H1 (cell line): Measurements from ENCODE around the gene IL2RA. TPM values are rescaled to one million over a fixed set of nuclear protein-coding genes. Genes with fewer than 3 reads are reported as not detected.

ENCODE experiments used
- CTCF ChIA-PET: fragments of 300-600 bp; sonication (Branson Sonifier 250); formaldehyde crosslinking; loops from one replicate; lab custom pipeline; 2021; ENCODE audit not compliant: partially characterized antibody; lab: Charles Lee
- POLR2A ChIA-PET: fragments of 300-600 bp; sonication (Branson Sonifier 250); formaldehyde crosslinking; loops from one replicate; lab custom pipeline; 2021; ENCODE audit warnings: inconsistent platforms; ENCODE audit not compliant: partially characterized antibody; lab: Charles Lee
- DNase-seq, 2 experiments: peaks; one replicate each; pipeline versions ENCODE4 v3.0.0 to v3.0.0-alpha.2; 2010 to 2022; ENCODE audit warnings: low spot score in 2 of 2, low read depth in 1 of 2, mixed read lengths in 1 of 2
- FAIRE-seq: peaks from 2 replicates; lab custom pipeline; 2011; peaks lifted over from hg19 to GRCh38; lab: Jason Lieb, UNC
- H2AFZ ChIP-seq: 2 replicates; pipeline ENCODE4 v1.8.1; 2012; ENCODE audit warnings: low read length, inconsistent platforms
- H2AK5ac ChIP-seq: 2 replicates; pipeline ENCODE4 v1.6.1; 2013; ENCODE audit warnings: low read depth, low read length
- H2BK120ac ChIP-seq: replicated peaks from 2 replicates; pipeline ENCODE3; 2013; ENCODE audit warnings: low read depth, low read length, inconsistent platforms
- H2BK12ac ChIP-seq: 2 replicates; pipeline ENCODE4 v1.6.1; 2013; ENCODE audit warnings: low read depth, low read length
- H2BK15ac ChIP-seq: 2 replicates; pipeline ENCODE4 v1.6.1; 2013; ENCODE audit warnings: low read length
- H2BK20ac ChIP-seq: 2 replicates; pipeline ENCODE4 v1.6.1; 2013; ENCODE audit warnings: low read length
- H2BK5ac ChIP-seq: 2 replicates; pipeline ENCODE4 v1.6.1; 2013; ENCODE audit warnings: low read depth, low read length
- H3K14ac ChIP-seq: 2 replicates; pipeline ENCODE4 v1.6.1; 2013; ENCODE audit warnings: inconsistent platforms; ENCODE audit not compliant: insufficient read length
- H3K18ac ChIP-seq: 2 replicates; pipeline ENCODE4 v1.6.1; 2013; ENCODE audit warnings: low read length; ENCODE audit errors: extremely low read depth
- H3K23ac ChIP-seq: 2 replicates; pipeline ENCODE4 v1.6.1; 2013; ENCODE audit warnings: inconsistent platforms; ENCODE audit not compliant: insufficient read length
- H3K23me2 ChIP-seq: 2 replicates; pipeline ENCODE4 v1.6.1; 2013; ENCODE audit warnings: low read depth, low read length
- H3K27ac ChIP-seq: 2 replicates; pipeline ENCODE4 v1.6.1; 2011; ENCODE audit warnings: low read depth, low read length, inconsistent platforms
- H3K27me3 ChIP-seq, 4 experiments: replicated peaks in 1 of 4; 1 replicate in 1 of 4; 2 replicates in 3 of 4; pipeline versions ENCODE4 v1.6.1 to v1.8.1; 2011 to 2013; ENCODE audit warnings: low read length in 3 of 4, mild to moderate bottlenecking in 3 of 4, inconsistent platforms in 2 of 4, mixed read lengths in 2 of 4, moderate library complexity in 1 of 4; ENCODE audit not compliant: control insufficient read depth in 3 of 4, insufficient read depth in 3 of 4; ENCODE audit errors: extremely low read depth in 1 of 4
- H3K36me3 ChIP-seq, 4 experiments: 2 replicates each; pipeline versions ENCODE4 v1.6.1 to v1.8.1; 2011 to 2013; ENCODE audit warnings: mild to moderate bottlenecking in 4 of 4, low read length in 3 of 4, moderate library complexity in 2 of 4, control low read depth in 1 of 4, inconsistent platforms in 1 of 4; ENCODE audit not compliant: insufficient read depth in 4 of 4, control insufficient read depth in 2 of 4
- H3K4ac ChIP-seq: replicated peaks from 2 replicates; pipeline ENCODE3; 2013; ENCODE audit warnings: low read length, low read depth, mixed read lengths, inconsistent platforms; ENCODE audit not compliant: insufficient read length
- H3K4me1 ChIP-seq, 4 experiments: replicated peaks in 1 of 4; 1 replicate in 1 of 4; 2 replicates in 3 of 4; pipeline versions ENCODE4 v1.6.1 to v1.8.1; 2011 to 2013; ENCODE audit warnings: low read length in 3 of 4, inconsistent platforms in 2 of 4, mixed read lengths in 1 of 4; ENCODE audit not compliant: insufficient read depth in 4 of 4, control insufficient read depth in 3 of 4
- H3K4me2 ChIP-seq, 2 experiments: 2 replicates each; pipeline versions ENCODE4 v1.6.1 to v1.8.1; 2011 to 2013; ENCODE audit warnings: low read depth in 2 of 2, low read length in 2 of 2, control low read depth in 1 of 2, inconsistent platforms in 1 of 2, mild to moderate bottlenecking in 1 of 2; ENCODE audit not compliant: insufficient read depth in 1 of 2
- H3K4me3 ChIP-seq, 4 experiments: fragments of 200-600, 300-600 bp in 1 of 4; sonication (generic), shearing (Covaris generic), sonication (Bioruptor Twin) in 1 of 4; 2 replicates each; pipeline versions ENCODE4 v1.5.1 to v1.8.1; 2011 to 2016; ENCODE audit warnings: low read length in 4 of 4, low read depth in 3 of 4, control low read depth in 2 of 4, inconsistent platforms in 2 of 4, mild to moderate bottlenecking in 2 of 4, mixed read lengths in 1 of 4, moderate library complexity in 1 of 4; ENCODE audit not compliant: insufficient read depth in 2 of 4; ENCODE audit errors: extremely low read depth in 1 of 4
- H3K56ac ChIP-seq: replicated peaks from 2 replicates; pipeline ENCODE3; 2013; ENCODE audit warnings: low read depth, mild to moderate bottlenecking, mixed read lengths, low read length, inconsistent platforms; ENCODE audit not compliant: insufficient read length
- H3K79me1 ChIP-seq: 2 replicates; pipeline ENCODE4 v1.6.1; 2013; ENCODE audit warnings: low read depth, low read length, control low read depth
- H3K79me2 ChIP-seq, 2 experiments: 2 replicates each; pipeline versions ENCODE4 v1.6.1 to v1.8.1; 2012 to 2013; ENCODE audit warnings: low read length in 2 of 2, mild to moderate bottlenecking in 2 of 2, inconsistent platforms in 1 of 2; ENCODE audit not compliant: insufficient read depth in 2 of 2, control insufficient read depth in 1 of 2
- H3K9ac ChIP-seq, 4 experiments: replicated peaks in 1 of 4; 1 replicate in 1 of 4; 2 replicates in 3 of 4; pipeline versions ENCODE4 v1.6.1 to v1.8.1; 2011 to 2013; ENCODE audit warnings: low read depth in 3 of 4, low read length in 3 of 4, control low read depth in 2 of 4, mild to moderate bottlenecking in 2 of 4, moderate library complexity in 2 of 4, inconsistent platforms in 1 of 4; ENCODE audit errors: extremely low read depth in 1 of 4
- H3K9me3 ChIP-seq, 2 experiments: 2 replicates each; pipeline versions ENCODE4 v1.6.1 to v1.8.1; 2012 to 2013; ENCODE audit warnings: mild to moderate bottlenecking in 2 of 2, moderate library complexity in 2 of 2, control low read depth in 1 of 2, inconsistent platforms in 1 of 2, low read depth in 1 of 2, low read length in 1 of 2, mixed read lengths in 1 of 2; ENCODE audit not compliant: insufficient read depth in 2 of 2
- H4K20me1 ChIP-seq, 2 experiments: replicated peaks in 1 of 2; 2 replicates each; pipeline versions ENCODE3 to v1.8.1; 2011 to 2013; ENCODE audit warnings: inconsistent platforms in 2 of 2, low read length in 2 of 2, mild to moderate bottlenecking in 1 of 2; ENCODE audit not compliant: insufficient read depth in 2 of 2, control insufficient read depth in 1 of 2
- H4K5ac ChIP-seq: 2 replicates; pipeline ENCODE4 v1.6.1; 2013; ENCODE audit warnings: low read length, low read depth, mixed read lengths, inconsistent platforms; ENCODE audit not compliant: insufficient read length
- H4K8ac ChIP-seq: 2 replicates; pipeline ENCODE4 v1.8.0; 2013; ENCODE audit warnings: mild to moderate bottlenecking, moderate library complexity, low read length, inconsistent platforms; ENCODE audit not compliant: insufficient read depth; ENCODE audit errors: extremely low read depth
- H4K91ac ChIP-seq: replicated peaks from 2 replicates; pipeline ENCODE3; 2013; ENCODE audit warnings: low read length, mixed read lengths, inconsistent platforms; ENCODE audit not compliant: insufficient read length
- BACH1 ChIP-seq: IDR thresholded peaks from 2 replicates; pipeline ENCODE4 v1.6.1; 2012; ENCODE audit warnings: low read length, improper control_type of control experiment
- BCL11A ChIP-seq, 2 experiments: IDR thresholded peaks; one replicate each; pipeline ENCODE4 v1.6.1; 2011; ENCODE audit warnings: low read depth in 2 of 2, low read length in 2 of 2, mild to moderate bottlenecking in 2 of 2
- CBX5 ChIP-seq: fragments of 300-800, 300-1000 bp; sonication (generic); IDR thresholded peaks from 2 replicates; pipeline ENCODE4 v1.7.1; 2016; ENCODE audit warnings: antibody characterized with exemption, low read length, low read depth
- CTBP2 ChIP-seq: IDR thresholded peaks from 2 replicates; pipeline ENCODE4 v1.7.0; 2011; ENCODE audit warnings: borderline replicate concordance, mild to moderate bottlenecking, moderate library complexity, mixed read lengths, low read length; ENCODE audit not compliant: insufficient read depth, insufficient read length
- EGR1 ChIP-seq: IDR thresholded peaks from 2 replicates; pipeline ENCODE4 v1.6.1; 2011; ENCODE audit warnings: low read depth, low read length, borderline replicate concordance
- FOSL1 ChIP-seq: IDR thresholded peaks from 2 replicates; pipeline ENCODE4 v1.6.1; 2011; ENCODE audit warnings: mild to moderate bottlenecking, low read depth, low read length, moderate library complexity; ENCODE audit not compliant: insufficient read depth
- HDAC2 ChIP-seq, 2 experiments: fragments of 300-600 bp in 1 of 2; sonication (generic) in 1 of 2; IDR thresholded peaks; 2 replicates each; pipeline ENCODE4 v1.6.1; 2011 to 2012; ENCODE audit warnings: low read depth in 2 of 2, low read length in 2 of 2, mild to moderate bottlenecking in 2 of 2, moderate library complexity in 2 of 2, borderline replicate concordance in 1 of 2, inconsistent platforms in 1 of 2
- KDM5A ChIP-seq: fragments of 200-600 bp; IDR thresholded peaks from 2 replicates; pipeline ENCODE4 v1.7.1; 2012; ENCODE audit warnings: mild to moderate bottlenecking, low read length, inconsistent platforms, mixed read lengths
- SIX5 ChIP-seq: IDR thresholded peaks from 2 replicates; pipeline ENCODE4 v1.6.1; 2011; ENCODE audit warnings: mild to moderate bottlenecking, low read depth, low read length
- SP1 ChIP-seq: IDR thresholded peaks from 2 replicates; pipeline ENCODE4 v1.6.1; 2011; ENCODE audit warnings: low read depth, low read length
- TBP ChIP-seq: IDR thresholded peaks from 2 replicates; pipeline ENCODE4 v1.6.1; 2011; ENCODE audit warnings: low read depth, low read length, improper control_type of control experiment
- ZNF274 ChIP-seq: IDR thresholded peaks from 2 replicates; pipeline ENCODE4 v1.7.0; 2012; ENCODE audit warnings: low read length, borderline replicate concordance; ENCODE audit errors: extremely low read depth
- WGBS, 2 experiments: shearing (Covaris generic) in 1 of 2; methylation state at CpG; one replicate each; pipeline versions ENCODE4 v1.1.6 to v1.1.7; 2013 to 2015; ENCODE audit warnings: low lambda C conversion rate in 2 of 2, mixed read lengths in 2 of 2, inconsistent platforms in 1 of 2, low coverage in 1 of 2, missing lambda C conversion rate in 1 of 2; ENCODE audit not compliant: insufficient replicate concordance in 2 of 2, insufficient coverage in 1 of 2, insufficient read length in 1 of 2; ENCODE audit errors: extremely low coverage in 1 of 2, missing lambda C conversion rate in 1 of 2; 5-methylcytosine and 5-hydroxymethylcytosine counted together
- polyA plus RNA-seq, 7 experiments: library from polyadenylated mRNA; depleted of rRNA in 3 of 7; stranded (reverse) in 5 of 7; unstranded in 2 of 7; fragments of >200 nt in 5 of 7; fragments of 200-250 nt in 2 of 7; gene quantifications; 1 replicate in 5 of 7; 2 replicates in 1 of 7; 4 replicates in 1 of 7; pipeline versions ENCODE4 v1.2.1 to v1.2.3, GENCODE V29; 2011 to 2013; ENCODE audit warnings: missing spikeins in 2 of 7, mixed read lengths in 2 of 7
- total RNA-seq: library from RNA; stranded (reverse); fragmentation: NEBNext Ultra II Directional; extraction: Animal tissue kit (Norgen Biotek cat#: 25700); gene quantifications from 2 replicates; pipeline ENCODE4 v1.2.1, GENCODE V29; 2021
- TF ChIP-seq, protein P1 (sequence below): IDR thresholded peaks from 2 replicates; pipeline ENCODE4 v1.6.1; 2012; ENCODE audit warnings: inconsistent platforms
- TF ChIP-seq, protein P2 (sequence below): IDR thresholded peaks from 2 replicates; pipeline ENCODE4 v1.6.1; 2011; ENCODE audit warnings: low read length, improper control_type of control experiment

Gene IL2RA
- total and polyA plus RNA-seq, 2 of the 8 experiments (the other 6 are each of a cell fraction or from before 2014, with no cell fraction given), result not detected

DNA sequence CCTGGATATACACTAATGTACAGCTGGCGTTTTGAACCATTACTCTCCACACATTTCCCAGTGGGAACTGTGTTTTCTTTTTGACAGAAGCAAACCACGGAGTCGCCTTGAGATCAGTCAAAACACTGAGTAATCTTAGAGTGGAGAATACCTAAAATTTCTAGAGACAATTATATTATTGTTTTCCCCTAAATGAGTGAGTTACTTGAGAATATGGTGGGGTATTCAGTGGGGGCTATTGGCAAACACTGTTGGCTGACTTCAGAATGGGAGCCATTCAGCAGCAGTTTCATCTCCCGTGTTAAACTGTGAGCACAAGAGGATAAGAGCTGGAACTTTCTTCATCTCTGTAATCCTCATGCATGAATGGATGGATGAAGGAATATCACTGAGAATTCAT lies 6.2 kb downstream of the IL2RA start:
- ChIA-PET CTCF (interaction anchor here (0.9 kb wide), 1 partner anchor 19 kb away, joined by 3 read pairs; no protein-coding TSS in a partner anchor), POLR2A (no interaction called here)
- Histone ChIP-seq H2AK5ac (no peak overlapping the region), H3K27ac (no peak overlapping the region), H3K27me3 (no peaks in the 10 kb centered on the region), H3K4me1 (peaks cover 0 to 2% (median 0%) of the 10 kb centered on the region in 4 experiments; a peak in 1 of 7 replicates), H2AFZ (no peak overlapping the region), H4K8ac (no peak overlapping the region), H3K4me3 (no peak overlapping the region), H2BK5ac (no peak overlapping the region), H4K5ac (no peak overlapping the region), H3K4ac (no peak overlapping the region), H3K14ac (no peak overlapping the region), H3K79me2 (no peaks in the 10 kb centered on the region), H3K36me3 (no peaks in the 10 kb centered on the region), H4K20me1 (no peaks in the 10 kb centered on the region), H3K56ac (no peak overlapping the region), H3K23ac (no peak overlapping the region), H3K79me1 (no peaks in the 10 kb centered on the region), H3K9ac (no peak overlapping the region), H3K9me3 (no peaks in the 10 kb centered on the region), H3K18ac (no peak overlapping the region), H3K23me2 (no peaks in the 10 kb centered on the region), H2BK15ac (no peak overlapping the region), H2BK12ac (no peak overlapping the region), H2BK20ac (no peak overlapping the region), H2BK120ac (no peak overlapping the region), H4K91ac (no peak overlapping the region), H3K4me2 (no peak overlapping the region)
- WGBS, 2 experiments, result 95% methylated on average over 4 of the region's 4 CpGs; no CpG with 5 or more reads in 1 of the 2 experiments
- FAIRE-seq (no peak), DNase-seq (no peak)
- no peak for TF ChIP-seq CTBP2
- TF ChIP-seq KDM5A, result no peak
- no peak for TF ChIP-seq FOSL1
- TF ChIP-seq CBX5, result no peak
- TF ChIP-seq TBP, result no peak
- no peak for TF ChIP-seq HDAC2 (IDR thresholded peaks at IDR 0.05; ENCODE audit: borderline replicate concordance in 1 of 2, low read depth in 2 of 2, low read length in 2 of 2)
- TF ChIP-seq, protein P1, sequence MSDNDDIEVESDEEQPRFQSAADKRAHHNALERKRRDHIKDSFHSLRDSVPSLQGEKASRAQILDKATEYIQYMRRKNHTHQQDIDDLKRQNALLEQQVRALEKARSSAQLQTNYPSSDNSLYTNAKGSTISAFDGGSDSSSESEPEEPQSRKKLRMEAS, result no peak
- TF ChIP-seq BACH1, result no peak
- no peak for TF ChIP-seq SIX5
- TF ChIP-seq, protein P2, sequence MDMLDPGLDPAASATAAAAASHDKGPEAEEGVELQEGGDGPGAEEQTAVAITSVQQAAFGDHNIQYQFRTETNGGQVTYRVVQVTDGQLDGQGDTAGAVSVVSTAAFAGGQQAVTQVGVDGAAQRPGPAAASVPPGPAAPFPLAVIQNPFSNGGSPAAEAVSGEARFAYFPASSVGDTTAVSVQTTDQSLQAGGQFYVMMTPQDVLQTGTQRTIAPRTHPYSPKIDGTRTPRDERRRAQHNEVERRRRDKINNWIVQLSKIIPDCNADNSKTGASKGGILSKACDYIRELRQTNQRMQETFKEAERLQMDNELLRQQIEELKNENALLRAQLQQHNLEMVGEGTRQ, result no peak
- no peak for TF ChIP-seq ZNF274
- no peak for TF ChIP-seq SP1
- TF ChIP-seq BCL11A (IDR thresholded peaks at IDR 0.05; ENCODE audit: low read depth in 2 of 2, low read length in 2 of 2), result no peak
- TF ChIP-seq EGR1, result no peak
